SKM-1 treated with dmso at 0.1 percent for 144 hours (cell line): ENCODE results near the gene HOXC6.

ENCODE experiments used
- DNase-seq: peaks from one replicate; lab custom pipeline; 2025; ENCODE audit not compliant: unreplicated experiment; lab: John Stamatoyannopoulos, UW

Gene HOXC6

GRCh38 chr12:53989227-53990113 lies 38.8 kb upstream of the HOXC6 start:
- no peak for DNase-seq

GRCh38 chr12:53990311-53991076 lies 37.7 kb upstream of the HOXC6 start:
- DNase-seq, result no peak

GRCh38 chr12:53991077-53991460 lies 37.2 kb upstream of the HOXC6 start:
- DNase-seq, result no peak

- no peak for DNase-seq
Measured at GRCh38 chr12:53992377-53992889, 35.8 kb upstream of the HOXC6 start.

GRCh38 chr12:53993162-53994008 lies 34.9 kb upstream of the HOXC6 start:
- no peak for DNase-seq

- no peak for DNase-seq
Measured at GRCh38 chr12:53994009-53994263, 34.3 kb upstream of the HOXC6 start.

GRCh38 chr12:53994264-53995001 lies 33.8 kb upstream of the HOXC6 start:
- DNase-seq, result no peak

GRCh38 chr12:53995002-53995377 lies 33.2 kb upstream of the HOXC6 start:
- no peak for DNase-seq

- DNase-seq, result no peak
Measured at GRCh38 chr12:53995378-53996239, 32.6 kb upstream of the HOXC6 start.

- no peak for DNase-seq
Measured at GRCh38 chr12:53996240-53997203, 31.7 kb upstream of the HOXC6 start.

- no peak for DNase-seq
Measured at GRCh38 chr12:53997204-53998109, 30.8 kb upstream of the HOXC6 start.

GRCh38 chr12:53998110-53998899 lies 29.9 kb upstream of the HOXC6 start:
- no peak for DNase-seq

GRCh38 chr12:53998900-53999236 lies 29.4 kb upstream of the HOXC6 start:
- DNase-seq, result no peak

GRCh38 chr12:53999559-54000115 lies 28.6 kb upstream of the HOXC6 start:
- no peak for DNase-seq

GRCh38 chr12:54000116-54001114 lies 27.8 kb upstream of the HOXC6 start, which contains the start of gene HOXC9:
Gene HOXC9 (plus strand): TSS chr12:54000161. CDS start chr12:54000189, 28 bp downstream.
- DNase-seq, result no peak
